ENCODE data around the gene SPEN.
"Not testable (repeated sequence)": the region's sequence is repeated elsewhere in the genome, so short reads cannot be mapped to it uniquely, and the experiment has no call there.

DNA sequence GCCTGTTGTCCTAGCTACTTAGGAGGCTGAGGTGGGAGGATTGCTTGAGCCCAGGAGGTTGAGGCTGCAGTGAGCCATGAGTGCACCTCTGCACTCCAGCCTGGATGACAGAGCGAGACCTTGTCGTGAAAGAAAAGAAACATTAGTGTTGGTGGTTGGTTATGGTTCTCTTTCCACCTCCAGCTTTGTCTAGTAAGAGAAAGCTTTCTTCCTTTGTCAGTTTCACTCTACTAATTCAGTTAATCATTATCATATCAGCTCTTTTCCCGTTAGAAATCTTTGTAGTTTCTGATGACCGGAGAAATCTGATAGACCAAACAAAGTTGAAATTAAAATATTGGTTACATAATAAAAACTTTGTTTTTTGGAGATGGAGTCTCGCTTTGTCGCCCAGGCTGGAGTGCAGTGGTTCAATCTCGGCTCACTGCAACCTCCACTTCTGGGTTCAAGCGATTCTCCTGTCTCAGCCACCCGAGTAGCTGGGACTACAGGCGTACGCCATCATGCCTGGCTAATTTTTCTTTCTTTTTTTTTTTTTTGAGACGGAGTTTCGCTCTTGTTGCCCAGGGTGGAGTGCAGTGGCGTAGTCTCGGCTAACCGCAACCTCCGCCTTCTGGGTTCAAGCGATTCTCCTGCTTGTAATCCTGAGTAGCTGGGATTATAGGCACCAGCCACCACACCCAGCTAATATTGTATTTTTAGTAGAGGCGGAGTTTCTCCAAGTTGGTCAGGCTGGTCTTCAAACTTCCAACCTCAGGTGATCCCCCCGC, 49.5 kb downstream of the SPEN start:
- not testable (repeated sequence) for TF ChIP-seq CTCF, POLR2A (IDR thresholded peaks at IDR 0.05)
